Adipose tissue (tissue), 3 donors: ENCODE measurements around the gene PNKP. TPM values are rescaled to one million over a fixed set of nuclear protein-coding genes. Genes with fewer than 3 reads are reported as not detected.

ENCODE experiments used
- H3K27ac ChIP-seq: one replicate; pipeline ENCODE4 v1.5.1; 2013; ENCODE audit warnings: low read depth, low read length
- WGBS, 3 donors: extraction: QIAGEN DNeasy Blood & Tissue Kit; methylation state at CpG; one replicate each; pipeline ENCODE4 v1.1.7; 2013; 5-methylcytosine and 5-hydroxymethylcytosine counted together
- polyA plus RNA-seq, 3 donors: library from polyadenylated mRNA; stranded (reverse); fragments of 200-250 nt; gene quantifications; one replicate each; pipeline ENCODE4 v1.2.3, GENCODE V29; 2013
- donor health status: healthy with polysubstance abuse.
- donor health status: Bipolar disorder and iron deficiency.
- donor health status: healthy.

Gene PNKP
- polyA plus RNA-seq, 3 donors = 29.7 to 50.9 (median 45.8) TPM

DNA sequence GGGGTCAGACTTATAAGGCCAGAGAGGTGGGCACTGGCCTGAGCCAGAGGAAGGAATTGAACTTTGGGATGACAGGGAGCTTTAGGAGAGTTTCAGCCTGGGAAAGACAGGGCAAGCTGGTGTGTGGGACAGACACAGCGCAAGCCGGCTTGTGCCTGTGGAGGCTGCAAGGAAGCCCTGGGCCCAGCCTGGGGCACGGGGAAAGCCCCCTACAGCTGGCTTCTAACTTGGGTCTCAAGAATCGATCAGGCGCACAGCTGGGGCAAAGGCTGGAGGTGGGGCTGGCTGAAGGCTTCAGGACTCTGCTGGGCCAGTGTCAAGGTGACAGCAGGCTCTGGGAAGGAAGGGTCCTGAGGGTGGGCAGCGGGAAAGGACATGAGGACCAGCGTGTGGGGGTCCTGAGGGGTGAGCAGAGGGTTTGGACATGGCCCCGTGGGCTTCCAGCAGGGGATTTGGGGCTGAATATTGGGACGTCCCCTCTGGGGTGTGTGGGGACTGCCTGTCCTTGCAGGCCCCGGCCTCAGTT lies 13.5 kb downstream of the PNKP start:
- 80 to 91% (median 88%) methylated on average over 9 to 10 of the region's 10 CpGs for WGBS, 3 donors
- H3K27ac ChIP-seq = no peak overlapping the region

GRCh38 chr19:49852631-49853126 lies 14.7 kb downstream of the PNKP start:
- no peak overlapping the region for H3K27ac ChIP-seq
- 67 to 81% (median 77%) methylated on average over 14 of the region's 14 CpGs for WGBS, 3 donors

GRCh38 chr19:49851456-49852259 lies 15.7 kb downstream of the PNKP start:
- H3K27ac ChIP-seq = peak overlapping the region; percentile 3
- WGBS, 3 donors = 2 to 3% (median 2%) methylated on average over 57 to 76 of the region's 78 CpGs

DNA sequence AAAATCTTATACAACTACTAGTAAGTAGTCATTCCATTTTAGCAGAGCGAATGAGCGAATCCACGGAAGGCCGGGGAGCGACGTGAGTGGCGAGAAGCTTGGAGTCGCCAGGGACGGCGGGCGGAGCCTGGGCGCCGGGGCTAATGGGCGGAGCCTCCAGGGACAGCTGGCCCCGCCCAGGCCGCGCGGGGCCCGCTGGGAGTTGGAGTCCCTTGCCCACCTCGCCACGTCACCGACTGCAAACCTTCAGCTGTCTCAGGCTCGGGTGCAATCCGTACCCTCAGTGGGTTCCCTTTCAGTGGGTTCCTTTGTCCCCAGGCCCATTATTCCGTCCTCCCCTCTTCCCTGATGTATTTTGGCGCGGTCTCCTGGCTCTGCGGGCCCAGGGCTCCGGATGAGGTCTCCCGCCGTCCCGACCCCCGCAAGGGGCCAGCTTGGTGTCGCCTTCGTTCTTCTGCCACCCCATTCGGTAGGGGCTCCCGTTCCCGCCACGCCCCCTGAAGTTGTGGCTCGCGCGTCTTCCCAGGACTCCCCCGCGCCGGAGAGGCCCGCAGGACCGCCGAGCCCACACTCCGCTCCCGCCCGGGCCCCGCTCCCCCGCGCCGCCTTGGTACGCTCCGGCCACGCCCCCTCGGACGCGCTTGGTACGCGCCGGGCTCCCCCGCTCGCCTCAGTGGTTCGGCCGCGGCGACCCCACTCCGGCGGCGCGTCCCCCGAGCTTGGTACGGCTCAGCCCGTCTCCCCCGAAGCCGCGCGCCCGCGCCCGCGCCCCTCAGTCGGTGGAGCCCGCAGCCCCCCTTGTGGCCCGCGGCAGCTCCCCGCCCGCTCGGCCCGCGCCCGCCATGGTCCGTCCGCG lies 16.7 kb downstream of the PNKP start, which contains the start of gene PTOV1:
Gene PTOV1, plus strand, starts transcription at position 673 of the 856 bp plus-strand sequence.
- peak within 1 kb of the TSS; percentile 93 for H3K27ac ChIP-seq
- 0 to 1% (median 1%) methylated on average over 71 to 98 of the region's 98 CpGs for whole genome bisulfite sequencing, 3 donors

- no peak overlapping the region for H3K27ac ChIP-seq
- 50 to 63% (median 63%) methylated on average over 12 of the region's 12 CpGs for WGBS, 3 donors
Measured at GRCh38 chr19:49850221-49850486, 17.2 kb downstream of the PNKP start.

DNA sequence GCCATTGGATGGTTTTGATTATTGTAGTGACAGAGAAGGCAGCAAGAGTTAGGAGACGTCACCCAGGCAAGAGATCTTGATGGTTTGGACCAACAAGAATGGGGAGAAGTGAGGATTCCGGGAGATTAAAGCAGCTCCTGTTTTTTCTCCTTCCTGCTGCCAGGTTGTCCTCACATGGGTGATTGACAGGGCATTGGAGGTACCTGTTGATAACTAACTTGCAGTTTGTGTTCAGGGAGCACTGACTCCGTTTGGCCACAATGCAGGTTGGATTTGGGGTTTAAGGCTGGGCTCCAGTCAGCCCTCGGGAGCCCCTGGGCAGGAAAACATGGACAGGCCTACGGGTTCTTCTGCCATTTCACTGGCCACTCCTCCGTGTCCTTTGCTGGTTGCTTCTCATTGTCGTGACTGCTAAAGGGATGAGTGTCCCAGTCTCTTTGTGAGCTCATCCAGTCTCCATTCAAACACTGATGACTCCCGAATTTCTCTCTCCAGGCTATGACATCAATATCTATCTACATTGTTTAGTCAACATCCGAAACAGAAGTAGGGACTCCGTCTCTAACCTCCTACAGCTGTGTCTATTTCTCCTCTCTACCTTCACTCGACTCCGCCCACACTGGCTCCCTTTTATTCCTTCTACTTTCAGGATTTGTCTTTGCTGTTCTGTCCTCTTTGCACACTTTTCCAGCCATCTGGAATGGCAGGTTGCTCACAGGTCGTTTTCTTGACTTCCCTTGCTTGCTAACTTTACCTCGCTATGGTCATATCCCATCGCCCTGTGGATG lies 17.7 kb downstream of the PNKP start:
- 91% methylated on average over 15 of the region's 15 CpGs for WGBS, 3 donors

DNA sequence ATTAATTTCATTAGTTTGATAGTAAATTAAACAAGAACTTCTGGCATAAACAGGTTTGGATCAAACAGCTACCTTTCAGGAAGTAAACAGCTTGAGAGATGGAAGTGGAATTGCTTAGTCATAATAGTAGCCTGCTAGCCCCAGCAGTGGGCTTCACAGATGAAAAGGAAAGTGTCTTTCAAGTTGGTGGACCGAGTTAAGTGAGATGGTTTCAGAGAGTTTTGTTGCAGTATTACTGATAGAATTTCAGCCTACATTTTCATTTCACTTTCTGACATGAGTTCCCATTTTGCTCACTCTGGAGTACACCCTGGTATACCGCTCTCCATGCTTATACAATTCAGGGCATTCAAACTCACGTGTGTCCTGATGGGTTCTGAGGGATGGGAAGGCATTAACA lies 18.4 kb downstream of the PNKP start:
- WGBS, 3 donors = 84 to 98% (median 95%) methylated on average over 3 of the region's 3 CpGs
- no peak overlapping the region for H3K27ac ChIP-seq

More for the DNA sequence above, 17.7 kb downstream of the PNKP start:
- H3K27ac ChIP-seq = no peak overlapping the region

- 82 to 90% (median 82%) methylated on average over 10 of the region's 10 CpGs for WGBS, 3 donors
- H3K27ac ChIP-seq = no peak overlapping the region
Measured at GRCh38 chr19:49847731-49848696, 19.4 kb downstream of the PNKP start.

- 70 to 84% (median 82%) methylated on average over 5 of the region's 5 CpGs for WGBS, 3 donors
- no peak overlapping the region for H3K27ac ChIP-seq
Measured at GRCh38 chr19:49846408-49846807, 21.0 kb downstream of the PNKP start.

DNA sequence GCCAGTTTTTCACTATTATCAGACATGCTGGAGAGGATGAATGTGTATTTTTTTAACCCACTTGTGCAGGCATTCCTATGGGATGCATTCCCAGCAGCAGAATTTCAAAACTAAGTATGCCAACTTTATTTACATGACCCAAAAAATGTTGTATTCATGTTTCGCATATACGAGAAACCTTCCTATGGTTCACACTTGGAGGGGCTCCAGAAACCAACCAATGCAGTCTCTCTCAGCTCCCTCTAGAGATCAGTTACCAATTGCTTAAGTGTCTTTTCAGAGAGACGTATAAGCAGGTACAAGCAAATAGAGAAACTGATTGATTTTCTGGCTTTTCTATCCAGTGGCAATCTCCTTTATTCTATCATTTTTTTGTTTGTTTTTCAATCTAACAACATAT lies 22.0 kb downstream of the PNKP start:
- WGBS, 3 donors = 50 to 59% (median 56%) methylated on average over 3 of the region's 3 CpGs
- H3K27ac ChIP-seq = no peak overlapping the region

GRCh38 chr19:49844138-49845095 lies 23.0 kb downstream of the PNKP start:
- WGBS, 3 donors = 60 to 89% (median 66%) methylated on average over 18 of the region's 18 CpGs
- H3K27ac ChIP-seq = no peak overlapping the region

DNA sequence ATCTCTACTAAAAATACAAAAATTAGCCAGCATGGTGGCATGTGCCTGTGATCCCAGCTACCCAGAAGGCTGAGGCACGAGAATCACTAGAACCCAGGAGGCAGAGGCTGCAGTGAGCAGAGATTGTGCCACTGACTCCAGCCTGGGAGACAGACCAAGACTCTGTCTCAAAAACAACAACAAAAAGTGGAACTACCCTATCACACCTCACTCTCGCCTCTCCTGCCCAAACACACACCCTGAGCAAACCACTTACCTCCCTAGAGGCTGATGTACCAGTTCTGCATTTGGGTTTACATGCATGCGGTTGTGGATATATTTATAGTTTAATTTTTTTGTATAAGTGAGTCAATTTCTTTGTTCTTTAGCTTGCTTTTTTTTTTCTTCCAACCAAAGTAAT lies 24.1 kb downstream of the PNKP start:
- H3K27ac ChIP-seq = no peak overlapping the region
- WGBS, 3 donors = 87 to 90% (median 89%) methylated on average over 3 of the region's 3 CpGs

DNA sequence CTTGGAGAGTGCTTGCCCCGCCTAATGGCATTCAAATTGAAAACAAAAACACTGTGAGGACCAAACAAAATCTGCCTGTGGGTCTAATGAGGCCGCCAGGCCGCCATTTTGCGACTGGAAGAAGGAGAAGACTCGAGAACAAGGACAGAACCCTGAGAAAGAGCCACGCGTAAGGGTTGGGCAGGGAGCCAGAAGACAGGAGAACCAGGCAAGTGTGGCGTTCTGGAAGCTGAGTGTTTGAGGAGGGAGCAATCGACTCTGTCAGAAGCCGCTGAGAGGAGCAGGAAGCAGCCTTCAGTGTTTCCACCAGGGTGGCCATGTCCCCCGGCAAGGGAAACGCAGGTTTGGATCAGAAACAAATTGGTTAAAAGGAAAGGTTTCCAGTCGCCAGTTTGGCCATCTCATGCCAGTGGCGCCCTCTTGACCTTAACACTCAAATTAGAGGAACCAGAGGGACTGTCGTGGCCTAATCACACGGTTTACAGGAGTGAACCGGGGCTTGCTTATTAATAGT lies 26.6 kb downstream of the PNKP start:
- WGBS, 3 donors = 85 to 90% (median 88%) methylated on average over 17 of the region's 17 CpGs
- H3K27ac ChIP-seq = no peak overlapping the region

- WGBS, 3 donors = 85 to 94% (median 91%) methylated on average over 11 of the region's 11 CpGs
- H3K27ac ChIP-seq = no peak overlapping the region
Measured at GRCh38 chr19:49840321-49840720, 27.1 kb downstream of the PNKP start.

DNA sequence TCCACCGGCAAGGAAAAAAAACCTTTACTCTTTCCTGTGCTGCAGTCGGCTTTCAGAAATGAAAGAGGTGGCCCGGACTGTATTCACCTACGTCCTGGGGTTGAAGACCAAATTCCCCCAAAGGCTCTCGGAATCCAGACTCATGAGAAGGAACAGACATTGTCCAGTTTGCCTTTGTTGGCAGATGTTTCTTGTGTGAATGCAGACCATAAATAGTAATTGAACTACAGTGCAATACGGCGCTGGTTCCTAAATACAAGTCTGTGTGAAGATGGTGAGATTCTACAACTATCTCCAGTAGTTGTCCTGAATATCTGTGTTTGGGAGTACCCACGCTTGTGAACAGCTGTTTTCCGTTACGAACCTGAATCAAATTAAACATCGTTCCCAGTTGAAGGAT lies 27.7 kb downstream of the PNKP start:
- WGBS, 3 donors = 91 to 95% (median 93%) methylated on average over 11 of the region's 11 CpGs
- no peak overlapping the region for H3K27ac ChIP-seq

- no peak overlapping the region for H3K27ac ChIP-seq
- WGBS, 3 donors = 88 to 95% (median 93%) methylated on average over 18 of the region's 18 CpGs
Measured at GRCh38 chr19:49838885-49839588, 28.3 kb downstream of the PNKP start.
